HK-2 (cell line): ENCODE results near the gene DCT.
"Not testable (repeated sequence)": the region's sequence is repeated elsewhere in the genome, so short reads cannot be mapped to it uniquely, and the experiment has no call there.

ENCODE experiments used
- DNase-seq: peaks from one replicate; pipeline ENCODE4 v3.0.0-alpha.2; 2018; ENCODE audit not compliant: unreplicated experiment

Gene DCT

GRCh38 chr13:94479616-94480015, at the start of gene DCT:
TSS of gene DCT (minus strand) at chr13:94479682. CDS start at chr13:94479255, 427 bp downstream.
- no peak for DNase-seq

GRCh38 chr13:94526956-94527355, 47.5 kb upstream of the DCT start:
- DNase-seq: not testable (repeated sequence)

- no peak for DNase-seq
Measured at GRCh38 chr13:94525781-94526180, 46.3 kb upstream of the DCT start.

- DNase-seq: no peak
Measured at GRCh38 chr13:94524407-94524806, 44.9 kb upstream of the DCT start.

- DNase-seq: no peak
Measured at GRCh38 chr13:94520001-94520400, 40.5 kb upstream of the DCT start.

GRCh38 chr13:94516456-94516855, 37.0 kb upstream of the DCT start:
- no peak for DNase-seq

GRCh38 chr13:94515911-94516310, 36.4 kb upstream of the DCT start:
- no peak for DNase-seq

GRCh38 chr13:94515374-94515773, 35.9 kb upstream of the DCT start:
- DNase-seq: no peak

- no peak for DNase-seq
Measured at GRCh38 chr13:94513026-94513425, 33.5 kb upstream of the DCT start.

GRCh38 chr13:94505730-94506129, 26.2 kb upstream of the DCT start:
- no peak for DNase-seq

- no peak for DNase-seq
Measured at GRCh38 chr13:94503851-94504250, 24.4 kb upstream of the DCT start.

- DNase-seq: not testable (repeated sequence)
Measured at GRCh38 chr13:94498831-94499230, 19.3 kb upstream of the DCT start.

- no peak for DNase-seq
Measured at GRCh38 chr13:94495806-94496205, 16.3 kb upstream of the DCT start.

GRCh38 chr13:94494026-94494425, 14.5 kb upstream of the DCT start:
- DNase-seq: no peak

GRCh38 chr13:94487043-94487442, 7.6 kb upstream of the DCT start:
- no peak for DNase-seq

GRCh38 chr13:94483970-94484369, 4.5 kb upstream of the DCT start:
- DNase-seq: no peak

GRCh38 chr13:94481941-94482340, 2.5 kb upstream of the DCT start:
- peak; percentile 52 for DNase-seq

- no peak for DNase-seq
Measured at GRCh38 chr13:94480672-94481145, 1.2 kb upstream of the DCT start.

- no peak for DNase-seq
Measured at GRCh38 chr13:94478913-94479312, 569 bp downstream of the DCT start.

GRCh38 chr13:94470126-94470525, 9.4 kb downstream of the DCT start:
- DNase-seq: no peak

- DNase-seq: no peak
Measured at GRCh38 chr13:94464771-94465170, 14.7 kb downstream of the DCT start.

GRCh38 chr13:94462670-94463069, 16.8 kb downstream of the DCT start:
- DNase-seq: no peak

- DNase-seq: no peak
Measured at GRCh38 chr13:94459116-94459515, 20.4 kb downstream of the DCT start.

GRCh38 chr13:94455414-94455813, 24.1 kb downstream of the DCT start:
- no peak for DNase-seq

GRCh38 chr13:94454906-94455305, 24.6 kb downstream of the DCT start:
- no peak for DNase-seq
